Stimulated activated CD8-positive, alpha-beta memory T cell treated with anti-CD3 and anti-CD28 coated beads, Interleukin-12 subunit alpha, Interleukin-12 subunit beta, amount 100 ng/mL, for 4 hours (primary cell): ENCODE data around the gene ABR.
"Not testable (repeated sequence)": the region's sequence is repeated elsewhere in the genome, so short reads cannot be mapped to it uniquely, and the experiment has no call there.

Experiments used
- DNase-seq: peaks from one replicate; pipeline ENCODE4 v3.0.0-alpha.2; 2020; ENCODE audit warnings: low read depth

Gene ABR

DNA sequence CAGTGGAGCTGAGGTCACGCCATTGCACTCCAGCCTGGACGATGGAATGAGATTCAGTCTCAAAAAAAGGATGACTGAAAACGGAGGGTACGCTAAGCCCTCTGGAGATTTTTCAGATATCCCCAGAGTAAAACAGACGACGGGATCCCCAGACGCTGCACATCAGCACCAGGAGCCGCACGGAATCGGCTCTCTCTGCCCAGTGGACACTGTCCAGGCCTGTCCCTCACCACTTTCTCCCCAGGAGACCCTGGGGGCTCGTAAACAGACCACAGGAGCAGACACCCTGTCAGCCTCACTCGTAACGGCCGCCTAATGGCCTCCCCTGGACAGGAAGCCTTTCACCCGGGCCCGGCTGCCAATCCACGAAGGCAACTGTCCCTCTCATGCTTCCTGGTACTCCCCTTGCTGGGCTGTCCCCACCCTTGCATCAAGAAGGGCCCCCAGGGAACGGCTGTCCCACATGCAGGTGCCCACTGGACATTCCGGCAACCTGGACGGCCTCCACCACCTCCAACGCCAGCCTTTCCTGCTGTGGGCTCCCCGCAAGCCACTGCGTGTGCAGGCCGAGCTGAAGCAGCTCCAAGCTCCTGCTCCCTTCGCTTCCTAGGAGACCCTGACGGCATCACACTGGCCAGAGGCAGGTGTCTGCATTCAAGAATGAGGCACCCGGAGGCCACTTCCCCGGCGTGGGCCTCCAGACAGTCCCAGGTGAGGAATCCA lies 108.5 kb downstream of the ABR start:
- no peak for DNase-seq

DNA sequence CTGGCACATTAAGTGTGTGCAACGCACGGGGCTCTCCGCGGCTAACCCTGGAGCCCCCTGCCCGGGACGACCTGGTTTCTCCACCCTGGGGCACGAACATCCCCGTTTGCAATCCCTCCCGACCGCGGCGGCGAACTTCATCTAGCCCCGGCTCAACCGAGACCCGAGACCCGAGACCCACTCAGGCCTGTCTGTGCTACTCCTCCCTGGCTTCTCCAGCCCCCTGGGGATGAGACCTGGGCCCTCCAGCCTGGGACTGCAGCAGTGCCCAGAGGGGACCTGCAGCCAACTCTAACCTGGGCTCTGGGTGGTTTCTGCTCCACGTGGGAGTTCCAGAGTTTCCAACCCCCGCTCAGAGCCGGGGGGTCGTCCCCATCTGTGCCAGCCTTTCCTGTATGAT lies 109.4 kb downstream of the ABR start:
- no peak for DNase-seq

DNA sequence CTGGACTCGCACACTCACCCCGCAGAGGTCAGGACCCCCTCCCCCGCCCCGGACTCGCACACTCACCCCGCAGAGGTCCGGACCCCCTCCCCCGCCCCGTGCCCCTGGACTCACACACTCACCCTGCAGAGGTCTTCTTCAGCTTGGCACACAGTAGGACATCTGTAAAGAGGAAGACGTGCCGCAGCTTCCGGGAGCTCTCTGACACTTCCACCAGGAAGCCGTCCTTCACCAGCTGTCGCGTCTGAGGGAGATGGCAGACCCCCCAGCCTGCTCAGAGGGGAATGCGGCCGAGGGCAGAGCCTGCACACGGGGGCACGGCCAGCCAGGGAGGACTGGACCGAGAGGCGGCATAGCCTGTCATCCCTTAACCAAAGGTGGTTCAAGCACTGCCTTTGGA lies 109.9 kb downstream of the ABR start:
- DNase-seq = no peak

DNA sequence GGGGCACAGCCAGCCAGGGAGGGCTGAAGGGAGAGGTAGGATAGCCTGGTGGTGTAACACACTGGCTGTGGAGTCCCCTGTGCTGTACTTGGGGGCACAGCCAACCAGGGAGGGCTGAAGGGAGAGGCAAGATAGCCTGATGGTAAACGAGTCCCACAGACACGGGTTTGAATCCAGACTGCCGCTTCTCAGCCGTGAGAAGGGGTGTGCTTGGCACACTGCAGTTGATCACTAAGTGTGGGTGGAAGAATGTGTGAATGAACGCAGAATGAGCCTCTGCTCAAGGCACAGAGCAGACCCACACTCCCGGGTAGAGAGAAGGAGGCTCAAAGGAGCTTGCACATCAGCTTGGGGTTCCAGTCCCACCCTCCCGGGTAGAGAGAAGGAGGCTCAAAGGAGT lies 111.4 kb downstream of the ABR start:
- DNase-seq = no peak

DNA sequence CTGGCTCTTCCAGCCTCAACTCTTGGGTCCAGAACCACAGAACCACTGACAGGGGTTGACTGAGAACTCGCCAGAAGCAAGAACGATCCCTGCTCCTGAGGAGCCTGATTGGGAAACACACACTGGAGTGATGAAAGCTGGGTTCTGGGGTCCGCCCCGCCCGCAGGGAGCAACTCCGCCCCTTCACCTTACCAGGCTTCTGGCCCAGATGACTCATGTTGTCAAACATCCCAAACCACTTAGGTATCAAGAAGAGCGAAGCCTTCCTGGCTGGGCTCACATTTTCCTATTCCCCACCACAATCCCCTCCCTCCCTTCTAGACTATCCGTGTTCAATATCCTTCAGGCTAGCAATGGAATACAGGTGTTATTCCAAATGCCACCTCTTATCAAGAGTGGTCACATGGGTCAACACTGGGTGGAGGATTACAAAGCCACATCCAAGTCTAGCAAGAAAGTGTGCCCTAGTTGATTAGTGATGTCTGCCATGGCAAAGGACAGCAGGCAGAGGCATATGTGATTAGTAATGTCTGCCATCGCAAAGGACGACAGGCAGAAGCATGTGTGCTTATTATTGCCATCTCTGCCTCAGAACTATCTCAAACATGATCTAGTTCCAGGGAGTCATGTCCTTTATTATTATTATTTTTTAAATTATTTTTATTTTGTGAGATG lies 112.4 kb downstream of the ABR start:
- DNase-seq = no peak

DNA sequence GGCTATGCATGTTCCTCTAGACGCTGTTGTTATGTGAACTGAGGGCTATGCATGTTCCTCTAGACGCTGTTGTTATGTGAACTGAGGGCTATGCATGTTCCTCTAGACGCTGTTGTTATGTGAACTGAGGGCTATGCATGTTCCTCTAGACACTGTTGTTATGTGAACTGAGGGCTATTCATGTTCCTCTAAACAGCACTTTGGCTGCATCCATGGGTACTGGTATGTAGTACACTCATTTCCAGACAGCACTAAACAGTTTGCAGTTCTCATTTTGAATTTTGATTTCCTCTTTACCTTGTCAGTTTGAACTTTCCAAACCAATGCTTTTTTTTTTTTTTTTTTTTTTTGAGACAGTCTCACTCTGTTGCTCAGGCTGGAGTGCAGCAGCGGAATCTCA lies 114.4 kb downstream of the ABR start:
- DNase-seq = not testable (repeated sequence)

DNA sequence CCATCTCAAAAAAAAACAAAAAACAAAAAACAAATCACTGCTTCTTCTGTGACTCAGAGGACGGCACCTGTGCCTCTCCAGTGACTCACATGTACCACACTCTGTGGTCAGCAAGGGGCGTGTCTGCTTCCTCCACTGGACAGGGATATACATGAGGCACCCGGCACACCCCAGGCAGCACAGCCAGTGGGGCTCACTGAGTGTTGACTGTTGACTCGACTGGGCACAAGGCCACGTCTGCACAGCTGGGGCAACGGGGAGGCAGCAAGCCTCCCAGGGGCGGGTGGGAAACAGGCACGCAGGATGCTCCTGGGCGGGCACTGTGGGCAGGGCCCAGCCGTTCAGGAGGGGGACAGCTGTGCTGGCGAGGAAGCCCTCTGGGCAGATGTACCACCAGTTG lies 118.8 kb downstream of the ABR start:
- no peak for DNase-seq

DNA sequence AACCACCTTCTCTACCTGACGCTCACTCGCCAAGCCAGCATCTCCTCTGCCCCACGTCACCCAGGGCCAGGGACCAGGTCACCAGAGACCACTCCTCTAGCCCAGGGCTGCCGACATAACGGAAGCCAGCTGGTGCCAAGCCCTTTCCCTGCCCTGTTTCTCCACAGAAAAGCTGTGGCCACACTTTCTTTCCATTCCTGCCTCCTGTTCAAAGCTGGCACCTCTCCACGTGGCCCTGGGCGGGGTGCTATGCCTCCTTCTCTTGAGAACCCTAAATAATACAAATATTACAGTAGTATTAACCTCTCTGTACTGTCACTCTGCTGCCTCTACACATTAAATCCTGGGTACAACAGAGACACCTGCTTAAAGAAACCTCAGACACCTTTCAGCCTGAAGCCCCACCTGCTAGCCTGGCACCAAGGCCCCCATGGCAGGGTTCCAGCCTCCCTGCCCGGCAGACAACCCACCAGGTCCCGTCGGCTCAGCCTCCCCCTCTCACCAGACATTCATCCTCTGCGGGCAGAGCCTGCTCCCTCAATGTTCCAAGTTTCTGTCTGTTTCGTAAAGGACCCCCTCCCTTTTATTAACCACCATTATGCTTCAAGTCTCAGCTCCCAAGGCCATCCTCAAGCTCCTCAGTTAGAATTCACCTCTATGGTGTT lies 120.5 kb downstream of the ABR start:
- no peak for DNase-seq

DNA sequence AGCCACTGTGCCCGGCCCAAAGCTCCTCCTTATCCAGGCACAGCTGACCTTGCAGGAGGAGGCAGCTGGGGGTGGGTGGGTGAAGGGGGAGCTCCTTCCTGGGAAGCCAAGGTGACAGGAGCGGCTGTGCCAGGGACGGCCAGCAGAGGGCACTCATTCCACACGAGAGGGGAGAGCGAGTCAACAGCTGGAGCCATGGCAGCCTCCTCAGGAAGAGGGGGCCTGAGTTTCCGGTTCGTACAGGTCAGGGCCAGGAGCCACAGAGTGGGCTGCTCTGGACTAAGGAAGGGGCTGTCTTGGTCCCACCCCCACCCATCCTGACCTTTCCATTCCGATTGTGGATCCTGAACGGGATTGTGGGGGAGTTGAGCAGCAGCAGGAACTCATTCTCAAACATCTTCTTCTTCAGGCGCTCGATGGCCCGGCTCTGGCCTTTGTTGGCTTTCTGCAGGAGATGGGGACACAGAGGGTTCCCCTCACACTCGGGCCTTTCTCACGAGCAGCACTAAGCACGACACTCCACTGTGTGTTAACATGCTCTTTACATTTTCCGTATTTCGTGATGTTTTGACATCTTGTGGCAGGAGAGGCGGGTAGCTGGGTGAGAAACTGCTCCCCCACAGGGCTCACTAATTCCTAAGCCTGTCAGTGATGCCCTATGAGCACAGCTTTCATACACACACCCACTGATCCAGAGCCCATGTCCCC lies 121.2 kb downstream of the ABR start:
- peak; percentile 11 for DNase-seq

DNA sequence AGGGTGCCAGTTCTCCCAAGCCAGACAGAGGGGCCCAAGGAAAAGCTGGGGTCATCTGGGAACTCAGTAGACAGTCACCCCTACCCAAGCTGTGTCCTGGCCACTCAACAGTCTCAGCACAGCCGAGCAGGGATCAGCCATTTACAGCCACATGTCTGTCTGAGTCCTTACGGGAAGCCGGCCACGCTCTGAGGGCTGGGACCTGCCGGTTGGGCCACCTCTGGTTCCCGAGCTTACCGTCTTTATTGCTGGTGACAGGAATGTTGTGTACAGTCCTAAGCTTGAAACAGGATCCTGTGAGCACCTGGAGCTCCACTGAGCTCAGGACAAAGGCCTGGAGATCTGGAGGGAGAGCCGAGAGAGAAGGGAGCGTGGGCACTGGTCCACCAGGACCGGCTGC lies 123.0 kb downstream of the ABR start:
- DNase-seq = no peak

DNA sequence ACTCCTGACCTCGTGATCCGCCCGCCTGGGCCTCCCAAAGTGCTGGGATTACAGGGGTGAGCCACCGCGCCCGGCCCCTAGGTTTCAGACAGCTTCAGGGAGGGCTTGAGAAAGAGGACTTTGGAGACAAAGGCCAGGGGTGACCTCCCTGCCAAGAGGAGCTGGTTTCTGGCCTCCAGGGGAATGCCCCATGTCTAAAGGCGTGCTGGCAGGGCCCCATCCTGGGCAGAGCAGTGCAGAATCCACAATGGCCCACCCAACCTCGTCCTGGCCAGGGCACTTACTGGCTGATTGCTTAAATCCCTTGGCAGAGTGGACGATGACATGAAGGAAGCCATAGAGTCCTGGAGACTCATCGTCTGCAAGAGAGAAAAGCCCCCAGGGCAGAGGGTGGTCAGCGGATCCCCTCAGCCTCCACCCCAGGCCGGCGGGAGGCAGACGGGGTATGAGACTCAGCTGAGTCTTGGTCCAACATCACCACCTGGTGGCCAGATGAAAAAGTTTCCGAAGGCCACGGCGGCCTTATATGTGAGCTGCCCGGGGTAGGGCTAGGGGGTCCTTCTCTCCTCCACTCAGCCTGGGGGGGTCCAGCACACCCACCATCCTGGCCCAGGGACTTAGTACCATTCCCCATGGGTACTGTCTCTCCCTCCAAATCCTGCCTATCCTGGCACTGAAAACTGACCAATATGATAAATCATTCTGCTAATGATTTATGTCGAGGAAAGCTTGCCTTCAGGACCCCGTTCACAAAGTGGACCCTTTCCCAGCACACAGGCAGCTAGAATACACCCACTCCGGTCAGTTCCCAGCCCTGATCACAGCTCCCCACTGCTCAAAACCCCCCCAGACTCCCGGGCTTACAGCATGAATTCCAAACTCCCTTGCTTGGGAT lies 123.8 kb downstream of the ABR start:
- DNase-seq = no peak

DNA sequence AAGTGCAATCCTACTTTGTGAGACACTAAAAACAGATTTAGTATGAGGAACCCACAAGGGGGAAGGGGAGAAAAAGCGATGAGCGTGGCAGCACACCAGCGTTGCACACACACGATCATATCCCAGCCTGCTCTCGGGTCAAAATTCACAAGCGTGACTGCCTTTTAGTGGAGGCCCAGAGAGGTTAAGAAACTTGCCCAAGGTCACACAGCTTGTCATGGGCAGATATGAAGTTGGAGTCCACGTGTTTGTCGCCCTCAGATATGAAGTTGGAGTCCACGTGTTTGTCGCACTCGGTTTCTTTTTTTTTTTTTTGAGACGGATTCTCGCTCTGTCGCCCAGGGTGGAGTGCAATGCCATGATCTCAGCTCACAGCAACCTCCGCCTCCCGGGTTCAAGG lies 124.5 kb downstream of the ABR start:
- no peak for DNase-seq

DNA sequence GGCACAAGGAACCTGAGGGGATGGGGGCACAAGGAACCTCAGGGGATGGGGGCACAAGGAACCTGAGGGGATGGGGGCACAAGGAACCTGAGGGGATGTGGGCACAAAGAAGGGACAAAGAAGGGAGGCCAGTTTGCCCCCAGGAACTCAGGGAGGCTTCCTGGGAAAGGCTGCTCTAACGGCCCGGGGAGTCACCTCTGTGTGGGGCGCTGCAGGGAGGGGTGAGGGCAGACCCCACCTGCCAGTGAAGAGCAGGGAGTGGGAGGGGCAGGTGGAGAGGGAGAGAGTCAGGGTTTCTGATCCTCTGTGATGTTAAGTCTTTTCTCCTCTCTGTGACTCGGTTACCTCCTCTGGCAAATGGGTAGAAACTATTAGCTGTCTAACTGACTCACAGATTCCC lies 125.1 kb downstream of the ABR start:
- DNase-seq = no peak

DNA sequence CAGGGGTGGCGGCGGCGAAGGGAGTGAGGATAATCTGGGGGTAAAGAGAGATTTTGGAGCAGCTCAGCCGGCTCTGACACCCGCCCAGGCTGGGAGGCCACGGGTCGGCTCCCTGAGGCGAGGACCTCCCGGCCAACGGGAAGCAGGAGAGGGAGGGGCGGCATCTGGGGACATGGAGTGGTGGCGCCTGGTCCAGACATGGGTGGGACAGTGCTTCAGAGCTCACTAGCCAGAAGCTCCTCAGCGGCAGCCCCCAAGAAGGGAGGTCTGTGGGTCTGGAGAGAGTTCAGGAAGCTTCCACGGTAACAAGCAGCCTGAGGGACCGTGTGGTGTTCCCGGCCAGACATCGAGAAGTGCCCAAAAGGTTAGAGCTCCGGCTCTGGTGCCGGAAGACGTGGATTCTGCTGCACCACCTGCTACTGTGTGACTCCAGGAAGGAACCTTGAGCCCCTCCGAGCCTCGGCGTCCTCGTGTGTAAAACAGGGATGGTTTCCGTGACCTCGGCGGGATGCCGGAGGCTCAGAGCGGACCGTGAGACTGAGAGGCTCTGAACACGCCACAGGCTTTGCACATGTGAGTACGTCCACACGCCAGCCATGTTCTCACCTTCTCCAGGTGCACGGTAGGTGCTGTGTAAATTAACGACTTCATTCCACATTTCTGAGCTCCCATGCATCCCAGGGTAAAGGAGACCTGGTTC lies 126.0 kb downstream of the ABR start:
- DNase-seq = no peak

DNA sequence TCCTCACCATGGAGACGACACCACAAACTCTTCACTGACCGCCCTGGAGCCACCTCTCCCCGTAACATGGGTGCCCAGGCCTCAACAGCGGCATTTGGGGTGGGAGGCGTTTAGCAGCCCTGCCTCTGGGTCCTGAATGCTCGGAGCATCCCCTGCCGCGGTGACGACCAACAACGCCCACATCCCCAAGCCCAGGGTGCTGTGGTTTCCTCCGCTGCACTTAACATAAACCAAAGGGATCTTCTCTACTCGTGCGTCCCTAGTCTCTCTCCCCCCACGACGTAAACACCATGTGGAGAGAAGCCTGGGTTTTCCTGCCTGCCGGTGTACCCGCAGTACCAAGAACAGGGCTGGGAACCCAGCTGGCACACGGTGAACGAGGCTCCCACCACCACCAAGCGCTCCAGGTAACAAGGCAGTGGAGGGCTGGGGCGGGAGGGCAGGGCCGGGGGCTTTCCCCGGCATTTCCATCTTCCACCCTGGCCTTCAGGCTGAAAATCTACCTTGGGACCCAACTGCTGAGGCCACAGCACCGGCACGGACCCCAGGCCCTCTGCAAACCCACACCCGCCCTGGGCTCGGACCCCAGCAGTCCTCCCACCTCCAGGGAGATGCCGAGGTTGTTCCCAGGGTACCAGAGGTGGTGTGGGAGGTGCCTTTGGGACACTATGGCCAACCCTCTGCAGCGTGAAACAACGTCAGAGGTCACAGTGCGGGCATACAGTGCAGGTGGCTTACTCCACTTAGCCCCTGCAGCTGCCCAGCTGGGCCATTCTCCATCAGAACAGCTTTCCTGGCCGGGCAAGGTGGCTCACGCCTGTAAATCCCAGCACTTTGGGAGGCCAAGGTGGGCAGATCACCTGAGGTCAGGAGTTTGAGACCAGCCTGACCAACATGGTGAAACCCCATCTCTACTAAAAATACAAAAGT lies 128.5 kb downstream of the ABR start:
- no peak for DNase-seq

DNA sequence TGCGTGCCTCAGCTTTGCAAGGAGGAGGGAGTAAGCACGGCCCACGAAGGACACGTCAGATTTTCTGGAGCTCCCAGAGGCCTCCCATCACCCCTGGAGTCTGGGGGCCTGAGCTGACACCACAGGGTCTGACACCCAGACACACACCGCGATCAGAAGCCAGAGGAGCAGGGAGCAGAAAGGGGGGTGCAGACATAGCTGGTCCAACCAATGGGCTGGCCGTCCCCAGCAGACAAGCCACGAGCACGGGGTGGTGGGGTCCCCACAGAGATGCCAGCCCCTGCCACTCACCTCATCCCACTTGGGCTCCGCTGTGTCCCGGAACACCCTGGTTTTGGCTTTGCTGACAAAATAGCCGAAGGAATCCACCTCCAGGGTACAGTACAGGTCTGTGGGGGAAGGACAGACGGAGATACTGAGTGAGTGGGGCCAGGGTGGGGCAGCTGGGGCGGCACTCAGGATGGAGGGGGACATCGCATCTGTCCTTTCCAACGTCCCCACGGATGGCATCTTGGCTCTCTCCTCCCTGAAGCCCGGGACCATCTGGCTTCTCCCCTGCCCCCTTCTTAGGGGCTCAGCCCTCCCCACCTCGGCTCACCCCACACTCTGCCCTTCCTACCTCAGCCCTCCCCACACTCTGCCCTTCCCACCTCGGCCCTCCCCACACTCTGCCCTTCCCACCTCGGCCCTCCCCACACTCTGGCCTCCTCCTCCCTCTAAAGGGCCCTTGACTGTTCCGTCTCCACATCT lies 129.4 kb downstream of the ABR start:
- DNase-seq = no peak

DNA sequence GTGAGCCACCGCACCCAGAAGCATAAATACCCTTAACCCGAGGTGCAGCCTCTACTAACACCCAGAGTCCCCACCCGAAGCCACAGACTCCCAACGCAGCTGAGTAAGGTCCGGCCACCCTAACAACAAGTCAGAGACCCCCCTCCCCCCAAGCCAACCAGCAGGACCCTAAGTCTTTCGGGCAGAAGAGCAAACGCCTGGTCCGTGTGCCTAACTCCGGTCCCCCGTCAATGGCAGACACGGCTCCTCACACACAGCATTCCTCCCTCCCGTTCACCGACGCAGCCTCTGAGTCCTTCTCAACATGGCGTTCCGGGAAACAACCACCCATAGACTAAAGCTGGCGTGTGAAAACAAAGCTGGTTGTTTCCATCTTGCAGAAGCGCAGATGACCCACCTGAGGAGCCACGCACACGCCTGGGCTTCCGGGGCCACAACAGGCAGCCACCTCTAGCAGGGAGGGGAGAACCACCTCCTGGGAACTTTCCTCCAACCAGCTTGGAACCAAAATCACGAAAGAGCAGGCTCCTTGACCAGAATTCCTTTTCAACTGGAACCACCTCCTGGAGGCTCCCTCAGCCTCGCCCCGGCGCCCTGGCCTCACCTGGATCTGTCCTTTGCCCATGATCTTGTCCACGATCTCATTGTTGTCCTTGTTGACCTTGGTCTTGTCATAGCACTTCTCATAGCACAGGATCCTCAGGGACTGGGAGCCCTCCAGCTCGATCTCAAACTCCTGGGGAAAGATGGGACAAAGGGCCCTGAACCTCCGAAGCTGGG lies 130.1 kb downstream of the ABR start:
- no peak for DNase-seq

DNA sequence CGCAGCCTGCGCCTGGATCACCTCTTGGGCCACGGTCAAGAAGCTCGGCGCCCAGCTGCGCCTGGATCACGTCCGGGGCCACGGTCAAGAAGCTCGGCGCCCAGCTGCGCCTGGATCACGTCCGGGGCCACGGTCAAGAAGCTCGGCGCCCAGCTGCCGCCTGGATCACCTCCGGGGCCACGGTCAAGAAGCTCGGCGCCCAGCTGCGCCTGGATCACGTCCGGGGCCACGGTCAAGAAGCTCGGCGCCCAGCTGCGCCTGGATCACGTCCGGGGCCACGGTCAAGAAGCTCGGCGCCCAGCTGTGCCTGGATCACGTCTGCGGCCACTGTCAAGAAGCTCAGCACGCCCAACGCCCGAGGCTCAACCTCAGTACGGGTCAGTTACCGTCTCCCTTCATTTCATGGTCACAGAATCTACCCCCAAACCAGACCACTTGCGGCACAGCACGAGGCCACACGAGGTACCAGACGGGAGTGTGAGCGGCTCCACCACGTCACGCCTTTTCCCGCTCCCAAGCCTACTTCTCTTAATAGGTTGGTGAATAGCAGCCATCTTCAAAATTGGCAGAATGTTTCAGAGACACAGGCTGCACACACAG lies 131.2 kb downstream of the ABR start:
- not testable (repeated sequence) for DNase-seq
